ENCODE measurements around the gene CABP7. TPM values are rescaled to one million over a fixed set of nuclear protein-coding genes. Genes with fewer than 3 reads are reported as not detected.

The CABP7 gene
- total RNA-seq = not detected

GRCh38 chr22:29719899-29720645 is at the start of gene CABP7:
CABP7 (plus strand) TSS chr22:29720003; CDS start chr22:29720425, 422 bp downstream.

DNA sequence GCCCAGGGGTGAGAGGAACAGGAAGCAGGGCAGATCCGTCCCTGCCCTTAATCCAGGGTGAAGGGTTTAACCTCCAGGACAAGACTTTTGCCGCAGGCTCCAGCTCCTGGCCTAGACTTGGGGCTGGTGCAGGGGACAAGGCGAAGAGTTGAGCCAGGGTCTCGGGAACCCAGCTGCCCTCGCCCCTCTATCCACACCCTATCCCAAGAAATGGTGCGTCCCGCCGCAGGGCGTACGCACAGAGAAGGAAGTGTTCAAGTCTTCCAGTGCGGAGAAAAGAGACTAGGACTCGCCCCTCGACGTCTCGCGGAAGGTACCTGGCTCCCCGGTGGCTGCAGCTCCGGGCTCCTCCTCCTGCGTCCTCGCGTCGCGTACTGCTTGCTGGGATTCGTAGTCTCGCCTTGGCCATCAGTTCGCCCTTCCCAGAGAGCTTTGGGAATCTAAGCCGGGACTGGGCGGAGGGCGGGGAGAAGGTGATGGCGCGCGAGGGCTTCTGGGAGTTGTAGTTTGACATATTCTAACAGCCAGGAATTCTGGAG is 46.9 kb downstream of the CABP7 start, which contains the start of gene ZMAT5:
ZMAT5 (minus strand) TSS at position 376 of the 539 bp plus-strand sequence. CDS start 18,463 bp downstream, outside the sequence.

DNA sequence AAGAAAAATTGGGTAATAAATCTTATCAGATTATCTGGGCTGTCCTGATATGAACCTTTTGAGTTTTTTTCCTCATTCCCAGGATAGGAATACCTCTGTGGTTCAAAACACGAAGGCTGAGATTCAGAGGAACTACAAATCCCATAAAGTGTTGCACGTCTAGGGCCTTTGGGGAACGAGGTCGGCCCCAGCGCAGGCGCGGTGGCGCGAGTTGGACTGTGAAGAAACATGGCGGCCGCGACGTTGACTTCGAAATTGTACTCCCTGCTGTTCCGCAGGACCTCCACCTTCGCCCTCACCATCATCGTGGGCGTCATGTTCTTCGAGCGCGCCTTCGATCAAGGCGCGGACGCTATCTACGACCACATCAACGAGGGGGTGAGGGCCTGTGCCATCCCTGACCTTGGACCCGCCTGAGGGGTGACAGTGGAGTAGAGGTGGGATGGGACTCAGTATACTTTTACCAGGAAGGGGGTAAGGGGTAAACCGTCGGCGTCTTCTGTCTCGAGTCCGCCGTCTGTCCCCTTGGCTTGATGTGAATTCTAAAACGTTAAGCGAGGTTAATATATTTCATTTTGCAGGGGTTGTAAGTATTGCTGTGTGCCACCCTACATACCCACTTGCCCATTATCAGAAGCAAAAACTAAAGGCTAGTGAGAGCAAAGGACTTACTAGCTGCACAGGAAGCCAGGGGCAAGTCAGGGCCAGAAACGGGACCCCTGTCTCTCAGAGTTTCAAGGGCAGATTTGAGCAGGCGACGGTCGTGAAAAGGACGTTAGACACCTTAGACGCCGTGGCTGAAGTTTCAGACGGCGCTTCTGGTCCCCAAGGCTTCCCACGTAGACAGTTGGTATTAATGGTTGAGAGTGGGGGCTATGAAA is 47.6 kb downstream of the CABP7 start, which contains the start of gene UQCR10:
UQCR10 (plus strand) TSS at position 199 of the 881 bp plus-strand sequence; CDS start at position 229, 30 bp downstream.

Small RNA genes within 50 kb of the gene (small RNA-seq; reads per million reads assigned to genes)
- gene AC004882.2 (ENCODE audit: low replicate concordance) (not detected), gene RF00019 (ENCODE audit: low replicate concordance) (not detected)

Other genes starting within 250 kb of the CABP7 start
- gene NEFH, start 239.8 kb upstream of the CABP7 start, total RNA-seq = 1.6 TPM
- gene THOC5, start 166.2 kb upstream of the CABP7 start, total RNA-seq = 30.5 TPM
- gene NIPSNAP1, start 138.9 kb upstream of the CABP7 start, total RNA-seq = 101 TPM
- gene NF2, start 116.4 kb upstream of the CABP7 start, total RNA-seq = 37.5 TPM
- gene ZMAT5, start 47.0 kb downstream of the CABP7 start, total RNA-seq = 20.7 TPM
- gene UQCR10, start 47.4 kb downstream of the CABP7 start, total RNA-seq = 119 TPM
- 37.6 TPM for gene ASCC2, start 118.3 kb downstream of the CABP7 start, total RNA-seq
- 77.4 TPM for gene MTMR3, start 163.2 kb downstream of the CABP7 start, total RNA-seq

All from metanephros (tissue), 2 donors.